ENCODE data around the gene ITGB8.
A peak's percentile ranks its signal among the peaks of the same experiment; 100 is the strongest.

Gene ITGB8

GRCh38 chr7:20447021-20447650, 116.4 kb downstream of the ITGB8 start:
- no peak overlapping the region for H3K9ac ChIP-seq (ENCODE audit: low read length)
- no peaks in the 10 kb centered on the region for H3K27me3 ChIP-seq (replicated peaks; ENCODE audit: control insufficient read depth, insufficient read depth, low read length)
- DNase-seq (ENCODE audit: low read depth): no peak
- peaks cover 12% of the 10 kb centered on the region for H3K9me3 ChIP-seq (ENCODE audit: control insufficient read depth, low read length)
- no peaks in the 10 kb centered on the region for H3K4me1 ChIP-seq (ENCODE audit: control insufficient read depth, insufficient read depth, low read length)
- H3K4me3 ChIP-seq (ENCODE audit: low read length): no peak overlapping the region
- H3K36me3 ChIP-seq (ENCODE audit: control insufficient read depth, insufficient read depth, low read length, severe bottlenecking): no peaks in the 10 kb centered on the region

GRCh38 chr7:20449176-20449575, 118.5 kb downstream of the ITGB8 start:
- Histone ChIP-seq H3K9ac (ENCODE audit: low read length) (no peak overlapping the region), H3K27me3 (replicated peaks; ENCODE audit: control insufficient read depth, insufficient read depth, low read length) (no peaks in the 10 kb centered on the region), H3K36me3 (ENCODE audit: control insufficient read depth, insufficient read depth, low read length, severe bottlenecking) (no peaks in the 10 kb centered on the region), H3K9me3 (ENCODE audit: control insufficient read depth, low read length) (peaks cover 12% of the 10 kb centered on the region), H3K4me3 (ENCODE audit: low read length) (no peak overlapping the region), H3K4me1 (ENCODE audit: control insufficient read depth, insufficient read depth, low read length) (no peaks in the 10 kb centered on the region)
- no peak for DNase-seq (ENCODE audit: low read depth)

- Histone ChIP-seq H3K36me3 (ENCODE audit: control insufficient read depth, insufficient read depth, low read length, severe bottlenecking) (no peaks in the 10 kb centered on the region), H3K4me1 (ENCODE audit: control insufficient read depth, insufficient read depth, low read length) (no peaks in the 10 kb centered on the region), H3K27me3 (replicated peaks; ENCODE audit: control insufficient read depth, insufficient read depth, low read length) (no peaks in the 10 kb centered on the region), H3K9ac (ENCODE audit: low read length) (no peak overlapping the region), H3K4me3 (ENCODE audit: low read length) (no peak overlapping the region), H3K9me3 (ENCODE audit: control insufficient read depth, low read length) (no peaks in the 10 kb centered on the region)
- DNase-seq (ENCODE audit: low read depth): no peak
These were observed 119.8 kb downstream of the ITGB8 start for GRCh38 chr7:20450536-20450935.

GRCh38 chr7:20454202-20454601, 123.5 kb downstream of the ITGB8 start:
- Histone ChIP-seq H3K36me3 (ENCODE audit: control insufficient read depth, insufficient read depth, low read length, severe bottlenecking) (no peaks in the 10 kb centered on the region), H3K27me3 (replicated peaks; ENCODE audit: control insufficient read depth, insufficient read depth, low read length) (no peaks in the 10 kb centered on the region)

GRCh38 chr7:20456701-20457100, 126.0 kb downstream of the ITGB8 start:
- Histone ChIP-seq H3K9me3 (ENCODE audit: control insufficient read depth, low read length) (no peaks in the 10 kb centered on the region), H3K27me3 (replicated peaks; ENCODE audit: control insufficient read depth, insufficient read depth, low read length) (no peaks in the 10 kb centered on the region), H3K36me3 (ENCODE audit: control insufficient read depth, insufficient read depth, low read length, severe bottlenecking) (no peaks in the 10 kb centered on the region), H3K9ac (ENCODE audit: low read length) (no peak overlapping the region), H3K4me1 (ENCODE audit: control insufficient read depth, insufficient read depth, low read length) (no peaks in the 10 kb centered on the region), H3K4me3 (ENCODE audit: low read length) (no peak overlapping the region)
- DNase-seq (ENCODE audit: low read depth): no peak

More at GRCh38 chr7:20454202-20454601, 123.5 kb downstream of the ITGB8 start:
- DNase-seq (ENCODE audit: low read depth): no peak
- no peak overlapping the region for H3K9ac ChIP-seq (ENCODE audit: low read length)
- H3K4me3 ChIP-seq (ENCODE audit: low read length): no peak overlapping the region
- no peaks in the 10 kb centered on the region for H3K9me3 ChIP-seq (ENCODE audit: control insufficient read depth, low read length)
- H3K4me1 ChIP-seq (ENCODE audit: control insufficient read depth, insufficient read depth, low read length): no peaks in the 10 kb centered on the region

GRCh38 chr7:20458521-20458920, 127.8 kb downstream of the ITGB8 start:
- Histone ChIP-seq H3K4me1 (ENCODE audit: control insufficient read depth, insufficient read depth, low read length) (no peaks in the 10 kb centered on the region), H3K27me3 (replicated peaks; ENCODE audit: control insufficient read depth, insufficient read depth, low read length) (no peaks in the 10 kb centered on the region), H3K4me3 (ENCODE audit: low read length) (no peak overlapping the region), H3K9ac (ENCODE audit: low read length) (no peak overlapping the region), H3K36me3 (ENCODE audit: control insufficient read depth, insufficient read depth, low read length, severe bottlenecking) (no peaks in the 10 kb centered on the region), H3K9me3 (ENCODE audit: control insufficient read depth, low read length) (no peaks in the 10 kb centered on the region)
- peak; percentile 57 for DNase-seq (ENCODE audit: low read depth)

GRCh38 chr7:20459419-20459818, 128.7 kb downstream of the ITGB8 start:
- H3K36me3 ChIP-seq (ENCODE audit: control insufficient read depth, insufficient read depth, low read length, severe bottlenecking): no peaks in the 10 kb centered on the region
- no peak for DNase-seq (ENCODE audit: low read depth)
- no peak overlapping the region for H3K9ac ChIP-seq (ENCODE audit: low read length)
- no peaks in the 10 kb centered on the region for H3K4me1 ChIP-seq (ENCODE audit: control insufficient read depth, insufficient read depth, low read length)
- H3K4me3 ChIP-seq (ENCODE audit: low read length): no peak overlapping the region
- no peaks in the 10 kb centered on the region for H3K9me3 ChIP-seq (ENCODE audit: control insufficient read depth, low read length)
- no peaks in the 10 kb centered on the region for H3K27me3 ChIP-seq (replicated peaks; ENCODE audit: control insufficient read depth, insufficient read depth, low read length)

GRCh38 chr7:20464891-20465290, 134.2 kb downstream of the ITGB8 start:
- Histone ChIP-seq H3K4me1 (ENCODE audit: control insufficient read depth, insufficient read depth, low read length) (no peaks in the 10 kb centered on the region), H3K9me3 (ENCODE audit: control insufficient read depth, low read length) (no peaks in the 10 kb centered on the region), H3K27me3 (replicated peaks; ENCODE audit: control insufficient read depth, insufficient read depth, low read length) (no peaks in the 10 kb centered on the region), H3K36me3 (ENCODE audit: control insufficient read depth, insufficient read depth, low read length, severe bottlenecking) (no peaks in the 10 kb centered on the region), H3K4me3 (ENCODE audit: low read length) (no peak overlapping the region), H3K9ac (ENCODE audit: low read length) (no peak overlapping the region)
- DNase-seq (ENCODE audit: low read depth): no peak

All from adipocyte (in vitro differentiated cells).